Stimulated activated CD4-positive, alpha-beta T cell treated with anti-CD3 and anti-CD28 coated beads, Interleukin-12 subunit alpha, Interleukin-12 subunit beta, amount 100 ng/mL, for 24 hours (primary cell): ENCODE data around the gene RNU5B-1.

Experiments
- DNase-seq, 2 experiments: peaks; one replicate each; pipeline ENCODE4 v3.0.0-alpha.2; 2020; ENCODE audit warnings: low read depth in 2 of 2

RNU5B-1 gene

DNA sequence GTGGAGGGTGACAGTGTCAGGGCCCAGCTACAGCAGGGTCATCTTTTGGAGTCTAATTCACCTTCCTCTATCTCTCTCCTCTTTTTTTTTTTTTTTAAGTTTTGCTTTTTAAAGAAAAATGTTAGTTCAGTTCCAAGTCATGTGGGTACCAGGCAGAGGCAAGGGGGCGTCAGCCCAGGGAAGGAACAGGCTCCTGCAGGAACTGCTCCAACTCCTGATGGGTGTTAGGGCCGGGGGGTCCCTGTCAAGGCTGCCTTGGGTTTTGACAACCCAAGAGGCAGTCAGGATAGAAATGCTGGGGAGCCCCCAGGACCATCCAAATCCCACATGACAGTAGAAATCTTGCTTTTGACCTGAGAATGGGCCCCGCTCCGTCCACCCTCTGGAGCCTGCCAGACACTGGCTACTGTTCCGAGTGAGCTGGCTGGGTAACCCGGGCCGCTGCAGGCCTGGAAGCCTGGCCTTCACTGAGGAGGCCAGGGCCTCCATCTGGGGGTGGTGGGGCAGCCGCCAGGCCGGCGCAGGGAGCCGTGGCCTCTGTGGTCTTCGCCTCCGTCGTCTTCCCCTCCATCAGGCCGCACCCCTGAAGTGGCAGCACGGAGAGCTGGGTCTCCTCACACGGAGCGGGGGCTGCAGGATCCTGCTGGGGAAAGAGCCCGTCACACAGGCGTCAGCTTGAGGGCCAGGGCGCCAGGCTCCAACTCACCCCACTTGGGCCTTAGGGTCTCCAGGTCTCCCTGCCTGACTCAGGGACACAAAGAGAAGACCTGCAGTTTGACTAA, 24.2 kb downstream of the RNU5B-1 start:
- no peak for DNase-seq

DNA sequence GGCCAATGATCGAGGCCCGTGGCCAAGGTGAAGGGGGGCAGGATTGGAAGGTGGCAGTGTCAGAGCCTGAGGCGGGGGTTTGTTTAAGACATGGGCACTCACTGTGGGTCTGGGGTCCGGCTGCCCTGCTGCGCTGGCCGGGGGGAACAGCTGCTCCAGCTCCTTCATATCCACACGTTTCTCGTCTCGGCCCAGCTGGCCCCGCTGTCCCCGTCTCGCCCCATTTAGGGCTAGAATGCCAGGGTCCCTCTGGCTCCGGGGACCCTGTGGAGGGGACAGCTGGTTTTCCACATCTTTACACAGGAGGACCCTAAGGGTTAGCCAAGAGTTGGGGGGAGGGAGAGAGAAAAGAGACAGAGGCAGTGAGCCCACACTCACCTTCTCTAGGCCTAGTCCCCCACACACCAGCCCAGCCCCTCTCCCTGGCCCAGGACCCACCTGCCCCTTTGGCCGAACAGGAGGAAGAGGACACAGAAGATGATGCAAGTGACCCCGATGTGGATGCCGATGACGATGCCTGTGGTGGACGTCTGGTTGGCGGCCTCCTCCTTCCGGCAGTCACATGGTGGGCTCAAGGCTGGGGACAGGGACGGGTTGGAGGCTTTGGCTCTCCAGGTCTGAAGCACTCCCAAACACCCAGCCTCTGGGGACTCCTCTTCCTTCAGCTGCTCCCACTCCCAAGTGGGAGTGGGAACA, 25.0 kb downstream of the RNU5B-1 start:
- no peak for DNase-seq

DNA sequence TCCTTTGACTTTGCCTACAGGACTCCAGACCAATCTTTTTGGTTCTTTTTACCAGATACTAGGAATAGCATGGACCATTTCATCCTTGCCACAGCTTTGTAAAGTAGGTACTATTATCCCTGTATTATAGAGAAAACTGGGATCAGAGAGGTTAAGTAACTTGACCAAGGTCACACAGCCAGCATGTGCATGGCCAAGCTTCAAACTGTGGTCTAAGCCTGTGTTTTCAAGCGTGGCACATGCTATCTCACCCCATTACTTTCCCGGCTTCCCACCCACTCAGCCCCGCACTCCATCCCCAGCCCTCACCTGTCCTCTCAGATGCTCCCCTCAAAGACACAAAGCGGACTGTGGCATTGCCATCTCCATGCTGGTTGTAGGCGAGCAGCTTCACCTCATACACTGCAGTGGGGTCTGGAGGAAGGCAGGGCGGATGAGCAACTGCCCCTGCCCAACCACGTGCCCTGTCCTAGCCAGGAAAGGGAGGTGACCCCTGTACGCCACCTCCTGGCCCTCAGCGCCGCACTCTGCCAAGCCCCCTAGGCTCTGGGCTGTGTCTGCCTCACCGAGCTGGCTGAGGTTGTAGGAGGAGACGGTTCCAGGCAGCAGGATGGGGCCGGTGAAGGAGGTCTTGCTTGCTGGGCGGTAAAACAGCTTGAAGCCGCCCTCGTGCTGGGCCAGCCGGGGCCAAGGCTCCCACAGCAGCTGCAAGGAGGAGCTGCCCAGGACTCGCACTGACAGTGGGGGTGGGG, 25.7 kb downstream of the RNU5B-1 start:
- no peak for DNase-seq

DNA sequence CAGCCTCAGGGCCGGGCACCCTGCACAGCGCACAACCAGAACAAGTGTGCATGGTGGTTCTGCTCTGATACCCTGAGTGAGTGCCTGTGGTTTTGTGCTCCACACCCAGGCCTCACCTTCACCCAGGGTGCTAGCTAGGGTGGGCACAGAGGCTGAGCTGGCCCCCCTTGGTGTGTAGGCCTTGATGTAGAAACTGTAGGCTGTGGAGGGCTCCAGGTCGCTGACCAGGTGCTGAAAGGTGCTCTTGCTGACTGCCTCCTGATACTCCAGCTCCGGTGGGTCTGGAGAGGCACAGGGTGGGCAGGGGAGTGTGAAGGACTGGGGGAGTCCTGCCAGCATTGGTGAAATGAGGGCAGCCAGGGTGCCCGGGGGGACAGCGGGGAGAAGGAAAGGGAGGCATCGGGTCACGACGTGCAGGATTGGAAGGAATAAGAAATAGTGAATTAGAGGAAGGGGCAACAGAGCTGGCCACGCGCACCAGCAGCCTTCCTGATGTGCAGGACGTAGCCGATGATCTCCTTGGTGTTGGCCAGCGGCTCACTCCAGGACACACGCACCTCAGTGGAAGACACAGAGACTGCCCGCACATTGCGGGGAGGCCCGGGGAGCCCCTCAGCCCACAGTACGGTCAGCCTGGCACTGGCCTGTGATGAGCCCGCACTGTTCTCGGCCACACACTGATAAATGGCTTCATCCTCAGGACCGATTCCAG, 26.6 kb downstream of the RNU5B-1 start:
- DNase-seq: no peak

DNA sequence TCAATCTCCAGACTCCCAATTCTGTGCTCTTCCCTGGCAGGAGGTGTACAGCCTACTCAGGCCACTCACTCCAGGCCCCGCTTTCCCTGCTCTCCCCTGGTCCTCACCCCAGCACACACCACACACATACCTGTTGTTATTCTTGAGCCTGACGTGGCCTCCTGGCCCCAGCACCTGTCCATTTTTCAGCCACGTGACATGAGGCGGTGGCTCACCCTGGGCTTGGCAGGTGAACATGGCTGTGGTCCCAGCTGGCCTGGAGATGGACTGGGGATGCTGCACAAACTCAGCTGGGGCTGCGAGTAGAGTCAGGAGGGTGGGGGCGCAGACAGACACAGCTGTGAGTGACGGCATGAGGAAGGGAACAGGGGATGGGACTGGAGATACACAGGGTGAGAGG, 27.3 kb downstream of the RNU5B-1 start:
- DNase-seq: no peak

DNA sequence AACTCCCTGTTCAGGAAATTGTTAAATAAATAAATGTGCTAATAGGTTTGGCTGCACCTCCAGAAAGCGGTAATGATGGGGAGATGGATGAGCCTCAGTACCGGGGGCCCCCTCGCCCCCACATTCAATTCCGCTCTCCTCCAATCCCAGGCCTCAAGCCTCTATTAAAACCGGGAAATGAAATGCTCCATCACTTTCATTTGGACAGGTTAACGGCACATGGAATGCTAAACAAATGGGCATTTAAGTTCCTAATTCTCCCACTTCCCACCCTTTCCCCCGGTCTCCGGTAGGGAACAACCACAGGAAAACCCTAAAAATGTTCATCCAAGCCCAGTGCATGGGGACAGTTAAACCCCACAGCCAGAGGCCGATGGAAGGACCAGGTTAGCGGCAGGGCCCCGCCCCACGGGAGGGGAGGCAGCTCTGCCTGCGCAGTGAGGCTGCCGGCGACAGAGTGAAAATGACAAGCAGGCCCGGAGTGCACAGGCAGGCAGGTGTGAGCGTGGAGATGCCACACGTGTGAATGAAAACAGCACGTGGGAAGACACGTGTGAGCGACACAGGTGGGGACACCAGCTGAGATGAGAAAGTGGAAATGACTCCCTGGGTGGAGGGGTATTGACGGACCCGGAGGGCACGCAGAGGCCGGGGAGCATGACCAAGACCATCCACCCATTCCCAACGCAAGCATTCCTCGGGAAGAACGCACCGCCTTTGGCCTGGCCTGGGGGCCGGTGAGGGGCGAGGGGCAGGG, 28.1 kb downstream of the RNU5B-1 start:
- no peak for DNase-seq

DNA sequence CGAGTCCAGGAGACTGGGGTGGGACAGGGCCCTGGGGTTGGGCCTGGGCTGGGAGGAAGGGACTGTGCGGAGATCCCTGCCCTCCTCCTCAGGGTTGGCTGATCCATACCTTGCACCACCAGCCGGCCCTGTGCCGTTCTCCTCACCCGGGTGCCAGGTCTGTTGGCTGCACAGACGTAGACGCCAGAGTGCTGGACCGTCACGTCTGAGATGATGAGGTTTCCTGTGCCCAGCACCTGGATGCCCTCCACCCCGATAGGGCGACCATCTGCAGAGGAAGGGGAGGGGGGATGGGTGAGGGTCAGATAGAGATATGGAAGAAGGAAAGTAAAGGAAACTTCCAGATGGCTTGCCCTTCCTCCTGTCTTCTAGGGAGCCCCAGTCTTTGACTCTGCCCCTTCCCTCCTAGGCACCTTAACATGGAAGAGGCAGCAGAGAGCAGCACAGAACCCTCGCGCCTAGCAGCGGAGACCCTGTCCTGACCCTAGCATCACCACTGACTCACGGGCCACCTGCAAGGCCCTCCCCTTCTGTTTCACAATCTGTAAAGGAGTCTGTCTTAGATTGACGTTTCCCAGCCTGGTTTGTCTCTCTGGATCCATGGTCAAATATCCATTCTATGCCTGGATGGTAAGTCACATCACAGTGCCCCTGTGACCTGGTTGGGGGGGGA, 28.8 kb downstream of the RNU5B-1 start:
- no peak for DNase-seq

DNA sequence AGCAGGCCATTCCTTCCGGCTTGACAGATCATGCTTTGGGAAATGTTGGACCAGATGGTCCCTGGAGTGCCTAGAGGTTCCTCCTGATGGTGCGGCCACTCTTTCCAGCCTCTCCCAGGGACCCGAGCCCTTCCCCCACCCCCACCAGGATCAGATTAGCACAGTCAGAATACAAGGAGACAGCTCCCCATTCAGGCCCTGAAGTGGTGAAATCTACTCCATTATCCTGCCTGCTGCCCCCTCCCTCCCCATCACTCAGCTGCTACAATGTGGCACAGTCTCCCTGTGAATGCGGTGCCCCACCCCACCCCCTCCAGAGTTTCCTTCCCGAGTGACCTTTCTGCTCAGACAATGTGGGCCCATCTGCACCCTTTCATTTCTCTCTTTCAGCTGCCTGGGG, 29.4 kb downstream of the RNU5B-1 start:
- DNase-seq: no peak

DNA sequence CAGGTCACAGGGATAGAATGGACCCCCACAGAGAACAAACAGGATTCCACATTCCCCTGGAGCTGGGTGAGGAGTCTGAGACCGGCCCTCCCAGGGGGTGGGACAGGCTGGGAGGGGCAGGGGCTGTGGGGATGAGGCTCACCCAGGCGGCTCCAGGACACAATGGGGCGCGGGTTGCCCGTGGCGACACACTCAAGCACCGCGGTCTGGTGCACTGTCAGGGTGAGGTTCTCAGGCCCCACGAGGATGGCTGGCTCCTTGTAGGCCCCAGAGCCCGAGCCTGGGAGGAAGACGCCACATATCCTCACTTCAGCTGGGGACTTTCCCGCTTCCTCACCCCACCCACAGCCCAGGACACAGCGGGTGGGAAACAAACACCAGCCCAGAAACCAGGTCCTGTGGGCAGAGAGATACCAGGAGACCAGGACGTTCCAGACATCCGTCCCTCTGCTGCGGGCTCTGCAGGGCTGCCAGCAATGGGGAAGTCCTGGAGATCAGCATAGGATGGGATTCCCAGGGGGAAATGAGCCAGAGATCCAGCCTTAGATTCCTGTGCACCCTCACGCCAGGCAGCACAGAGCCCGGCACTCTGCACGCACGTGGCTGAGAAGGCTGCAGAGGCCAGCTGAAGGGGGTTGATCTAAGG, 30.2 kb downstream of the RNU5B-1 start:
- no peak for DNase-seq

DNA sequence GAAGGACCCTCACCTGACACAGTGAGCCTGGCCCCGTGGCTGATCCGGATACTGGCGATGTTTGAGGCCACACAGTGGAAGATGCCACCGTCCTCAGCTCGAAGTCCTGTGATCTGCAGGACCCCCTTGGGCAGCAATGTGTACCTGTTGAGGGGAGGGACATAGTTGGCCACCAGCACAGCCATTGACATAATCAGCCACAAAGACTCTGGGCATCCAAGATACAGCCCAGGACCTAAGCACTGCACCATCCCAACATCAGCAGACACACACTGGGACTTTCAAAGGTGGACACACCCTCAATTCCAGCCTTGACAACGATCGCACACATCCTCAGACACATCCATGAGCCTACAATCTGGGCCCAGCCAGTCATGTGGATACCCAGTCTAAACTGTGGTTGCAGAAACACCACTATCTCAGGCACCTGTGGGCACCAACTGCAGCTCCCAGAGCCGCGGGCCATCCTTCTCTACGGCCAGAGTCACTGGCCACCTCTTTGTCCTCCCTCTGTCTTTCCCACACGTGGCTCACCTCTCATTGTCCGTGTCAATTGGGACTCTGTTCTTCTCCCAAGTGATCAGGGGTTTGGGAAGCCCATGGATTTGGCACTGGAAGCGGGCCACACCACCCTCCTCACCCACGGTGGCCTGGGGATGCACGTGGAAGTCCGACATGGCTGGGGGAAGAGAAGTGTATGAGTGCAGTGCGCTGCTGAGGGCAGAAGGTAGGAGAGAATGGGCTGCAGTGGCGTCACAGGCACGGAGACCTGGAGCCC, 31.0 kb downstream of the RNU5B-1 start:
- no peak for DNase-seq

DNA sequence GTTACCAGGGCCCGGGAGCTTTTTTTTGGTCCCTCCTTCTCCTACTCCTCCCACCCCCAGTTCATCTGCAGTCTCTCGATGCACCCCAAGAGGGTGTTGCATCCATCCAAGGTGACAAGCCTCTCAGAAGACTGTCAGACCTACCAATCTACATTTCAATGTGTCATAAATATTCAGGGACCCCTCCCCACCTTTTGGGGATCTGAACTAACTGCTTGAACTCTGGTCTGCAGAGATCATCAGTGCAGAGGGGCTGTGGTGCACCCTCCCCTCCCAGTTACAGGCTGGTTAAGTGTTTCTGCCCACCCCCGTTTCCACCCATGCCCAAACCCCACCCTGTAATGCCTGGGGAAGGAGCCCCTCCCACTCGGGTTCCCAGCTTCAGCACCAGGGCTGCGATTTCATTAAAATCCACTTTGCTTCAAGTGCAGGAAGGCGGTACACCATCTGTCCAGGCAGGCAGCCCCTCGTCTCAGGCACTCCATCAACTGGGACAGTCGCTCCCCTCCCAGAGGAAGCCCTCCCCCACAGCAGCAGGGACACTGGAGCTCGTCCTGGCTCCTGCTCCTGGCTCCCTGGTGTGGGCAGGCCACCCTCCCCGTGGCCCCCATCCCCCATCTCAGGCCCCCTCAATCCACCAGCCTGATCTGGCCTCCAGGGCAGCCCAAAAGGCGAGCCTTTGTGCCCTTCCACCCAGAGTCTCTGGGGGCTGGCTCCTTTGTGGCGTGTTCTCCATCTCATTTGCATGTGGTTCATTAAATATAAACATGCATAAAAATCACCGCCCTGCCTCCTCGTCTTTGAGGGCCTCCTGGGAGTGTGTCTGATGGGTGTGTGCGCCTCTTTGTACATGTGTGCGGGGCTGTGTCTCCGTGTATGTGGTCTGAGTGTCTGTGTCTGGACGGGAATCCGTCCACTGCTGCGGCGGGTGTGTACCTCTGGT, 32.3 kb downstream of the RNU5B-1 start:
- DNase-seq: no peak

DNA sequence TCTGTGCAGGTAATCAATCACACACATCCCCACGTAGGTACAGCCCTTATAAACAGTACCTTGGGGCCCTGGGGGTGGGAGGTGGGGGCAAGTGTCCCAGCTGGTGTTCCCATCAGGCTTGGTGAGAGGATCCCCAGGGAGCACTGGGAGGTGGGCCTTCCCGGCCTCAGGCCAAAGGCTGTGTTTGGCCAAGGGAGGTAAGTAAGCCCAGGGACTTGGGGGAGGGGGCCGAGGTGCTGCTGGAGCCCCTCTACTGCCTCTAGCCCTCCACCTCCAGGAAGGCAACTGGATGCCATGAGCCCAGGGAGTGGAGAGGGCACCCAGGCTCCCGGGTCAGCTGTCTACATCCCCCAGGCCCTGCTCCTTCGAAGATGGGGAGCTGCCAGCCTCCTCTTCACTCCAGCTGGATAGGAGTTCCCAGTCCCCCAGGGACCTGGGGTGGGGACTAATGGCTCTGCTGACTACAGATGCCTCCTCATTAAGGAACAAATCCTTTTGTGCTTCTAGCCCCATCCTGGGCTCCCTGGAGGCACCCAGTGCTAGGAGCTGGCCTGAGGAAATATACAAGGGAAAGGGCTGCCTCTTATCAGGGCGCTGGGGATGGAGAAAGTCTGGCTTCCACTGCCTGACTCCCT, 33.1 kb downstream of the RNU5B-1 start:
- DNase-seq: no peak

DNA sequence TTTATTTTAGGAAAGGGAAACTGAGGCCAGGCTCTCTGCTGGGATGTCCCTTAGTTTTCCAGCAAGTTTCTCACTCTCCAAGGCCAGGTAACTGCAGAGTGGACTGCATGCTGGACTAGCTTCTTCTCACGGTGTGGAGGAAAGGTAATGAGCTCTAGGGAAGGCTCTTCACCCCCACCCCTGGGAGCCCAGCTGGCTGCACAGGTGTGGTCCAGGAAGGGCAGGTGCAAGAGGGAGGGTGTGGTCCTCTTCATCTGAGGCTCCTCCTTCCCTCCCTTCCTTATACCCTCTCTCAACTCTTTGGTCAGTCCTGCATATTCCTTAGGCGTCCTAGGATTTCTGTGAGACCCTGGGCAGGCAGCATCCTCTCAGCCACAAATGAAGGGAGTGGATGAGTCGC, 33.9 kb downstream of the RNU5B-1 start:
- no peak for DNase-seq

DNA sequence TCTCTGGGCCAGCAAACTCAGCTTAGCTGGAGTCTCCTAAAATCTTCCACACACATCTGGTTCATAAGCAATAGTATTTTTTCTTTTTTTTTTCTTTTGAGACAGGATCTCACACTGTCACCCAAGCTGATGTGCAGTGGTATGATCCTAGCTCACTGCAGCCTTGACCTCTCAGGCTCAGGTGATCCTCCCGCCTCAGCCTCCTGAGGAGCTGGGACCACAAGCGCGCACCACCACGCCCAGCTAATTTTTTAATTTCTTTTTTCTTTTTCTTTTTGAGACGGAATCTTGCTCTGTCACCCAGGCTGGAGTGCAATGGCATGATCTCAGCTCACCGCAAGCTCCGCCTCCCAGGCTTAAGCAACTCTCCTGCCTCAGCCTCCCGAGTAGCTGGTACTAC, 34.3 kb downstream of the RNU5B-1 start:
- DNase-seq: no peak

DNA sequence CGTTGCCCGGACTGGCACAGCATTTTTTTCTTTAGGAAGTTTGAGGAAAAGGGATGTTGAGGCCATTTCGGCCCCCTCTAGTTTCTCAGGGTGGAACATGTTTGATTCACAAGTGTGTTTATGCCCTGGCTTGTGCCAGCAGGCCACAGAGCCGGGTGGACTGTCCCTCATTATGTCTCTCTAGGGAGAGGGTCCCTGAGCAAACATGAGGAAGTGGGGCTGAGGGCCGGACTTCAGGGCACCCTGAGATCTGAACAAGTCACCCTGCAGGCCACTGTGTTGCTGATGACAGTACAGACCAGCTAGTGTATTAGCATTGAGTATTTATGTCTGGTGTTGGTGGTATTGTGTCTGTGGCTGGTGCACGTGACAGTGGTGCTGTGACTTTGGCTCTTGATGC, 34.9 kb downstream of the RNU5B-1 start:
- no peak for DNase-seq

DNA sequence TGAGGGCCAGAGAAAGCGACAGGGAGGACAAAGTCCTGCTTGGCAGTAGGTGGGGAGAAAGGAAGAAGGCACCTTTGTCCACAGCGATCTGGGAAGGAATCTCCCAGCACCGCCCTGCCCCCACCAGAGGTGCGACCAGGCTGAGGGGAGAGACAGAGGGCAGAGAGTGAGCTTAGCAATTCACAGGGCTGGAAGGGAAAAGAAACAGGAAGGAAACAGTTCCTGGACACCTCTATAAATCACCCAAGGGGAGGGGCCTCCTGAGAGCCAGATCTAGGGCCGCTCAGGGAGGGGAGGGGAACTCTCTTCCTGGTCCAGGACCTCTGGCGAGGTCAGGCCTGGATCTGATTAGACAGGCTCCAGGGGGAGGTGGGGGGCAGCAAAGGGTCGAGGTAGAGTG, 35.4 kb downstream of the RNU5B-1 start:
- DNase-seq: no peak

DNA sequence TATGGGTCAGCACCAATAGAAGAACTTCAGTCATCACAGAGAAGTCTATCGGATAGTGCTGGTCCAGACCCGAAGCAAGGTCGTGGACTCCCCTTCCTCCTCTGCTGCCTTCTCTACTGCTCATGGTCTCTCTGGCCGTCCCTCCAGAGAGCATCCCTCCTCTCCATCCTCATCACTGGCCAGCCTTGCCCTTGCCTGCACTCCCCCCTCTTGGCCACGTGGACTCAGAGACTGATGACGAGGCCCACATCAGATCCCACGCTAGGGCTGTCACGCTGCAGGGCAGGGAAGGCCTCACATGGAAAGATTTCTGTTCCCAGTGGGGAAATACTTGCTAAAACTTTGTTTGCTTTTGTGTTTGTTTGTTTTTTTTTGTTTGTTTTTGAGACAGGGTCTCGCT, 38.0 kb downstream of the RNU5B-1 start:
- DNase-seq: no peak
